Neural progenitor cell (in vitro differentiated cells): ENCODE data around the gene PHLDA1. TPM values are rescaled to one million over a fixed set of nuclear protein-coding genes. Genes with fewer than 3 reads are reported as not detected.

Source experiments
- DNase-seq: peaks from one replicate; pipeline ENCODE4 v3.0.0-alpha.2; 2016; ENCODE audit warnings: low spot score
- H2AFZ ChIP-seq: fragments of 200-600 bp; sonication (generic); replicated peaks from 2 replicates; pipeline ENCODE4 v1.6.1; 2016; ENCODE audit warnings: antibody characterized with exemption
- H3F3A ChIP-seq: fragments of 200-600 bp; sonication (generic); 2 replicates; pipeline ENCODE4 v1.6.1; 2016; ENCODE audit warnings: antibody characterized with exemption, low read depth
- H3K27ac ChIP-seq: fragments of 200-600 bp; sonication (generic); 2 replicates; pipeline ENCODE4 v1.5.1; 2016; ENCODE audit warnings: mild to moderate bottlenecking
- H3K27me3 ChIP-seq: fragments of 200-600 bp; sonication (generic); 2 replicates; pipeline ENCODE4 v1.6.1; 2016; ENCODE audit warnings: mild to moderate bottlenecking, moderate library complexity
- H3K36me3 ChIP-seq: fragments of 200-600 bp; sonication (generic); 2 replicates; pipeline ENCODE4 v1.5.1; 2016
- H3K4me1 ChIP-seq: fragments of 200-600 bp; sonication (generic); 2 replicates; pipeline ENCODE4 v1.6.1; 2016; ENCODE audit warnings: mixed run types
- H3K4me2 ChIP-seq: fragments of 200-600 bp; sonication (generic); 2 replicates; pipeline ENCODE4 v1.6.1; 2016
- H3K4me3 ChIP-seq: fragments of 200-600 bp; sonication (generic); 2 replicates; pipeline ENCODE4 v1.5.1; 2016
- H3K79me2 ChIP-seq: fragments of 200-600 bp; sonication (generic); 2 replicates; pipeline ENCODE4 v1.6.1; 2016; ENCODE audit warnings: low read depth
- H3K9ac ChIP-seq: fragments of 200-600 bp; sonication (generic); 2 replicates; pipeline ENCODE4 v1.6.1; 2016
- H3K9me3 ChIP-seq: fragments of 200-600 bp; sonication (generic); 2 replicates; pipeline ENCODE4 v1.5.1; 2016; ENCODE audit warnings: low read depth
- H4K20me1 ChIP-seq: fragments of 200-600 bp; sonication (generic); 2 replicates; pipeline ENCODE4 v1.6.1; 2016; ENCODE audit warnings: low read depth
- H3K27ac Mint-ChIP-seq: 3 replicates; pipeline ENCODE4 v1.8.0; 2021; ENCODE audit warnings: mixed read lengths
- H3K27me3 Mint-ChIP-seq: 2 replicates; pipeline ENCODE4 v1.8.0; 2022; ENCODE audit warnings: low read depth, mild to moderate bottlenecking, inconsistent platforms, moderate library complexity, mixed read lengths; ENCODE audit not compliant: insufficient read depth
- H3K36me3 Mint-ChIP-seq: 3 replicates; pipeline ENCODE4 v1.8.0; 2021; ENCODE audit warnings: mixed read lengths
- H3K4me1 Mint-ChIP-seq: 3 replicates; pipeline ENCODE4 v1.8.0; 2021; ENCODE audit warnings: mixed read lengths
- H3K4me3 Mint-ChIP-seq: 3 replicates; pipeline ENCODE4 v1.8.0; 2021; ENCODE audit warnings: mild to moderate bottlenecking, moderate library complexity, mixed read lengths
- H3K9me3 Mint-ChIP-seq: 3 replicates; pipeline ENCODE4 v1.8.0; 2020; ENCODE audit warnings: mixed read lengths
- CTCF ChIP-seq: fragments of 200-600 bp; sonication (generic); IDR thresholded peaks from 2 replicates; pipeline ENCODE4 v1.5.1; 2017; ENCODE audit warnings: antibody characterized with exemption, mild to moderate bottlenecking
- EZH2 ChIP-seq: fragments of 200-600 bp; sonication (generic); IDR thresholded peaks from 2 replicates; pipeline ENCODE4 v1.6.1; 2017; ENCODE audit warnings: antibody characterized with exemption, mild to moderate bottlenecking, moderate library complexity
- EZH2phosphoT487 ChIP-seq: fragments of 200-600 bp; sonication (generic); IDR thresholded peaks from 2 replicates; pipeline ENCODE4 v1.6.1; 2017; ENCODE audit warnings: antibody characterized with exemption
- total RNA-seq: library from RNA; depleted of rRNA; stranded (reverse); fragments of >200 nt; gene quantifications from 2 replicates; pipeline ENCODE4 v1.2.3, GENCODE V29; 2015; ENCODE audit warnings: low replicate concordance

The PHLDA1 gene
- total RNA-seq, 1 donor from 2014 or later, result 1.1 TPM

DNA sequence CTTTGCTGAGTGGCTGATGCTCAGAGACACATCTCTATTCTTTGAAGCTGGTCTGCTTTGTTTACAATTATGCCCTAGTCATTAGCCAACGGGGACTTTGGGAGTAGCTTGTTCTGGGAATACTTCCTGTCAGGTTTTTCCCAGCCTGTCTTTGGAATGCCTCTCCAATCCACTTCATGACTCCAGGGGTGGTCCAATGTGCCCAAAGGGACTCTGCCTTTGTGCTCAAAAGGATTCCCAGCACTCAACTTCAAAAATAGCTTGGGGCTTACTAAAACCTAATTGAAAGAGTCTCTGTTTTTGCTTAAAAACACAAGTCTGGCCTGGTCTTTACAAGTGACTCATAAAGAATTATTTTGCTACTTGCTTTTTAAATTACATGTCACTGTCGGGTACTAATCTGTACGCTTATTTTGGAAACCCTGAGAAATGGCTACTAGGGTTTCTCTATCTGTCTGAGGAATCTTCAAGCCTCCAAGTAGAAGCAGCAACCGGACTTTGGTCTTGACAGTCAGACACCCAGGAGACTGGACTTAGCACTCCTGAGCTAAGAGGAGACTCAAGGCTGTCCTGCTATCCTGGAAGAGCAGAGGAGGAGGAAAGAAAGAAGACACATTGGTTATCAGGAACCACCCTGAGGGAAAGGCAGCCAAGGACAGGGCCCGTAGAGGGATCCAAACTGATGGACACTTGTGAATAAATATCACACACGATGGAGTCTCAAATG lies 20.7 kb downstream of the PHLDA1 start:
- Histone ChIP-seq H3K36me3 (no peaks in the 10 kb centered on the region), H3K9ac (no peak overlapping the region), H3K79me2 (no peaks in the 10 kb centered on the region), H3K27ac (no peak overlapping the region), H2AFZ (no peak overlapping the region), H3F3A (no peaks in the 10 kb centered on the region), H4K20me1 (no peaks in the 10 kb centered on the region), H3K9me3 (no peaks in the 10 kb centered on the region), H3K27me3 (no peaks in the 10 kb centered on the region), H3K4me2 (no peak overlapping the region), H3K4me1 (peaks cover 7% of the 10 kb centered on the region), H3K4me3 (no peak overlapping the region)
- Mint-ChIP-seq H3K27me3 (peaks cover 8% of the 10 kb centered on the region), H3K27ac (peak overlapping the region; percentile 75), H3K4me3 (no peak overlapping the region), H3K9me3 (no peaks in the 10 kb centered on the region), H3K36me3 (no peaks in the 10 kb centered on the region), H3K4me1 (peaks cover 10% of the 10 kb centered on the region)
- peak; percentile 25 for DNase-seq
- no peak for TF ChIP-seq CTCF
- TF ChIP-seq EZH2phosphoT487, result no peak
- TF ChIP-seq EZH2, result no peak

DNA sequence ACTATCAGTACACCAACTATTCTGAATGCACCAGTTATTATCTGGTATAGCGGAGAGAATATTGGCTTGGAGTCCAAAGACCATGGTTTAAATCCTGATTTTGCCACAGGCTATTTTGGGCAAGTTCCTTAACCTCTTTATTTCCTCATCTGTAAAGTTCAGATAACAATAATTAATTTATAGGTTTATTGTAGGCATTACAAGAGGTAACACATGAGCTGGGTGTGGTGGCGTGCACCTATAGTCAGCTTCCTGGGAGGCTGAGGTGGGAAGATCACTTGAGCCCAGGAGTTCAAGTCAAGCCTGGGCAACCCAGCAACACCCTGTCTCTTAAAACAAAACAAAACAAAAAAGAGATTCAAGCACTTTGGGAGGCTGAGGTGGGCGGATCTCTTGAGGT lies 23.1 kb downstream of the PHLDA1 start:
- H2AFZ ChIP-seq, result no peak overlapping the region

DNA sequence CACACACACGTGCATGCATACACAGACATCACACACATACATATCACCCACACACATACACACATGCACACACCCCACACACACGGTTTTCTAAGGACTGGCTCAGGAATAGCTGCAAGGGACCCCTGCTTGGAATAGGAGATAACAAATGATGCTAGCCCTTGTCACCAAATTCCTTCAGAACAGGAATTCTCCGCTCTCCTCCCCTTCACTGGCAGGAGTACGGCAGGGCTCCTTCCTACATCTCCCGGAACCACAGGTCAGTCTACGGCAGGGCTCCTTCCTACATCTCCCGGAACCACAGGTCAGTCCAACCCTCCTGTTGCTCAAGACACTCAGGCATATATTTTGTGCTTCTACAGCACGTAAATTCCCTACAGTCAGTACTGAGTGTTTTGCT lies 23.9 kb downstream of the PHLDA1 start:
- Histone ChIP-seq H3K27me3 (no peaks in the 10 kb centered on the region), H3K27ac (no peak overlapping the region), H4K20me1 (no peaks in the 10 kb centered on the region), H3K4me3 (no peak overlapping the region), H3K9me3 (no peaks in the 10 kb centered on the region), H3K9ac (no peak overlapping the region), H2AFZ (no peak overlapping the region), H3K4me2 (no peak overlapping the region), H3K4me1 (peaks cover 10% of the 10 kb centered on the region), H3F3A (no peaks in the 10 kb centered on the region), H3K79me2 (no peaks in the 10 kb centered on the region), H3K36me3 (no peaks in the 10 kb centered on the region)
- peaks cover 13% of the 10 kb centered on the region for H3K4me1 Mint-ChIP-seq
- DNase-seq, result peak; percentile 26
- H3K27me3 Mint-ChIP-seq, result peaks cover 8% of the 10 kb centered on the region
- peaks cover 14% of the 10 kb centered on the region for H3K9me3 Mint-ChIP-seq
- TF ChIP-seq EZH2phosphoT487 (no peak), CTCF (no peak), EZH2 (no peak)
- no peak overlapping the region for H3K27ac Mint-ChIP-seq
- no peak overlapping the region for H3K4me3 Mint-ChIP-seq
- peaks cover 1% of the 10 kb centered on the region for H3K36me3 Mint-ChIP-seq

More for the DNA sequence above, 23.1 kb downstream of the PHLDA1 start:
- DNase-seq, result no peak
- Histone ChIP-seq H3K27ac (no peak overlapping the region), H3K79me2 (no peaks in the 10 kb centered on the region), H3K36me3 (no peaks in the 10 kb centered on the region), H3K9me3 (no peaks in the 10 kb centered on the region), H3K27me3 (no peaks in the 10 kb centered on the region), H4K20me1 (no peaks in the 10 kb centered on the region), H3K4me1 (peaks cover 10% of the 10 kb centered on the region), H3K4me2 (no peak overlapping the region), H3K9ac (no peak overlapping the region), H3F3A (no peaks in the 10 kb centered on the region), H3K4me3 (no peak overlapping the region)
- Mint-ChIP-seq H3K9me3 (peaks cover 12% of the 10 kb centered on the region), H3K36me3 (peaks cover 1% of the 10 kb centered on the region), H3K4me3 (no peak overlapping the region), H3K27ac (no peak overlapping the region), H3K27me3 (peaks cover 8% of the 10 kb centered on the region), H3K4me1 (peaks cover 11% of the 10 kb centered on the region)
- TF ChIP-seq EZH2phosphoT487, result no peak
- TF ChIP-seq CTCF, result no peak
- TF ChIP-seq EZH2, result no peak
